ENCODE measurements around the gene ADGRA1.
"Not testable (repeated sequence)": the region's sequence is repeated elsewhere in the genome, so short reads cannot be mapped to it uniquely, and the experiment has no call there.

ADGRA1 gene

DNA sequence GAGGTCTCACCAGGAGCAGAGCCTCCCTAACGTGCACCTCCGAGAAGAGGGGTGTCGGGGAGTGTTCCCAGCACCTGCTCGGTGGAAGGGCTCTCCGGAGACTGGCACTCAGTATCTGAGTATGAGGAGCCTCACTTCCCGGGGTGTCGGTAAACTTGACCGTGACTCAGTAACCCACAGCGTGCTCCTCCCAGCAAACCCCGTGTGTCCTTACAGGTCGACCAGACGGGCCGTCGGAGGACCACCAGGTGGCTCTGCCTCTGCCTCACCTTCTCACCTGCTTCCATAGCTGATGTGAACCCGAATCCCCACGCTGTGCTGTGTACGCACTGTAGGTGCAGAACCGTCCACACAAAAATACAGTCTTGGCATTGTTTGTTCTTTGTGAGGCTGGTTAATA, 43.3 kb downstream of the ADGRA1 start:
- no peak for DNase-seq

- DNase-seq, result no peak
Measured at GRCh38 chr10:133131734-133132472, 44.2 kb downstream of the ADGRA1 start.

DNA sequence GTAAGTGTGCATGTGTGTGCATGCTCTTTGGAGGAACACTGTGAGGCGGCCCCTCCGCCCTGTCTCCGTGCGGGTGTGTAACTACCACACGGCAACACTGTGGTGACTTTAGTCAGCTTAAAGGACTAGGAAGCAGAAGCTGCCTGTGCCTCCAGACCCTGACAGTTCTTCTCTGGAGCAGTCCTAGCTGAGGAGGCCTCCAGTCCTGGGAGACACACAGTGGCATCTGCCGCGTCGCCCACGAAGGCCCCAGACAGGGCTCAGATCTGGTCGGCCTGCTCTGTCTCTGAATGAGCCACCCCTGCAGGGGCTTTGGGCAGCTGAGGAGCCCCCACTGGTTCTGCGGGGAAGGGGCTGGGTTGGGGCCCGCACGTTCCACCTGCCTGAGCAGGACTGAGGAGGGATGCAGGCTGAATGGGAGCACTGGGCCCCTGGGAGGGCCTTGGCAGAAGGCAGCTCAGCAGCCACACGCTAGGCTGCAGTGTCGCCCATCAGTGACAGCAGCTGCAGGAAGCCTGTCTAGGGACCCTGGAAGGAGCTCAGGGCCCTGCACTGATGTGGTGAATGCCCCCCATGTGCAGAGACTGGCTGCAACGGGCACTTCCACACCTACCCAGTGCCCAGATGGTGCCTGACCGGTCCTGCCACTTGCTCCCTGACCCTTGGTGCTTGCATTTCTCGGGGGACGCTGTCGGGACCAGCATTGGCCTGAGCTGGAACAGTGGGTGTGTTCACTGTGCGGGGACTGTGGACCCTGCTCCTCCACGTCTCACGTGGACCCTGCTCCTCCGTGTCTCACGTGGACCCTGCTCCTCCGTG, 45.0 kb downstream of the ADGRA1 start:
- DNase-seq, result no peak

DNA sequence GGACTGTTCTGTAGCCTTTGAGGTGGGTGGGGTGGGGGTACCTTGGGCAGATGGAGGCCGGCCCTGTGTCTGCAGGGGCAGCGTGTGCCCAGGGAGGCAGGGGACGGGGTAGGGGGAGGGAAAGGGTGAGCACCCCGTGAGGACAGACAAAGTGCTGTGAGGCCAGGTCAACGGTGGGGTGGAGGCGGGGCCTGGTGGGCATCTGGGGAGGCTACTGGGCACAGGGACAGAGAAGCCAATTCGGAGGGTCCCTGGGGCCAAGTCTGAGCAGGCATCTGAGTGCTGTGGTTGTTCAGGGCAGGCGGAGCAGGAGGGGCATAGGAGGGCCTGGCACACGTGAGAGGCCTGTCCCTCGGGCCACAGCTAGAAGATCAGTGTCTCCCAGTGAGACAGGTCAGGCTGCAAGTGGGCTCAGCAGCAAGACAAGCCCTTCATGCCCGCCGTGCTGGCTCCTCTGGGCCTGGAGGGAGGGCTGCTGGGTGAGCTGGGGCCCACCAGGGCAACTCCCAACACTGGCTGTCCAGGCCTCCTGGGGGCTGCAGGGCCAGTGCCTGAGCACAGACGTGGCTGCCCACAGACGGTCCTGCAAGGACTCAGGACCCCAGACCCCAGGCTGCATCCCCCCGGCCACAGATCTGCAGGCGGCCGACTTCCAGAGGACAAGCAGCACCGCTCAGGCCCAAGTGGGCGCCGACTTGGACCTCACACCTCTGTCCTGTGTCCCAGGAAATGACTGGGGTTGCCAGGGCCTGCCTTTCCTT, 45.9 kb downstream of the ADGRA1 start:
- no peak for DNase-seq

DNA sequence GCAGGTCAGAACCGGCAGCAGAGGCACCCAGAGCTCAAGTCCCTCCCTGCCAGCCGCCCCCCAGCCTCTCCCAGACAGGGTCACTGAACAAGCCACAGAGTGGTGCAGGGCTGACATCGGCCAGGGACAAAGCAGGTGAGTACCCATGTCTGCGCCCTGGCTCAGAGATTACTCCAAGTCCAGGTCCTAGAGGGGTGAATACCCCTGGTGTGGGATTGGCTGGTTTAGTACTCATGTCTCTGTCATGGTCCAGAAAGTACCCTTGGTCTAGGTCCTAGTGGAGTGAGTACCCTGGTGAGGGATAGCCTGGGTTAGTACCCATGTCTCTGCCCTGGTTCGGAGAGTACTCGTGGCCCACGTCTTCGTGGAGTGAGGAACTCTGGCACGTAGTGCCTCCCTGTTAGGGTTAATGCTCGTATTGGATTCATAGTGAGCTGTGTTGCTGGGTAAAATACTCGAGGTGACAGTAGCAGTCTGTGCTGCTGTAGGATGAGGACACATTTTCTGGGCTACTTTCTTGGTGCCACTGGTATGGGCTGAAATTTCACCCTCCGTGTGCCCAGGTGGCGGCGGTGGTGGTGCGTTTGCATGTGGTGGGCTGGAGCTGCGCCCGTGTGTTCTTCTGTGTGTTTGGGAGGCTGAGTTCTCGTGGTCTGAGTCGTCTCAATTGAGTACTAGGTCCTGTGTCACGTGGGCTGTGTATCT, 46.8 kb downstream of the ADGRA1 start:
- no peak for DNase-seq

GRCh38 chr10:133135116-133135465, 47.4 kb downstream of the ADGRA1 start:
- DNase-seq, result no peak

DNA sequence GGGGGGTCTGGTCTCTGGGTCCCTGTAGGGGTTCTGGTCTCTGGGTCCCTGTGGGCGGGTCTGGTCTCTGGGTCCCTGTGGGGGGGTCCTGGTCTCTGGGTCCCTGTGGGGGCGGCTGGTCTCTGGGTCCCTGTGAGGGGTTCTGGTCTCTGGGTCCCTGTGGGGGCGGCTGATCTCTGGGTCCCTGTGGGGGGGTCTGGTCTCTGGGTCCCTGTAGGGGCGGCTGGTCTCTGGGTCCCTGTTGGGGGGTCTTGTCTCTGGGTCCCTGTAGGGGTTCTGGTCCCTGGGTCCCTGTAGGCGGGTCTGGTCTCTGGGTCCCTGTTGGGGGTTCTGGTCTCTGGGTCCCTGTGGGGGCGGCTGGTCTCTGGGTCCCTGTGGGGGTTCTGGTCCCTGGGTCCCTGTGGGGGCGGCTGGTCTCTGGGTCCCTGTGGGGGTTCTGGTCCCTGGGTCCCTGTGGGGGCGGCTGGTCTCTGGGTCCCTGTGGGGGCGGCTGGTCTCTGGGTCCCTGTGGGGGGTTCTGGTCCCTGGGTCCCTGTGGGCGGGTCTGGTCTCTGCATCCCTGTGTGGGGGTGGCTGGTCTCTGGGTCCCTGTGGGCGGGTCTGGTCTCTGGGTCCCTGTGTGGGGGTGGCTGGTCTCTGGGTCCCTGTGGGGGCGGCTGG, 49.9 kb downstream of the ADGRA1 start:
- DNase-seq, result not testable (repeated sequence)

- DNase-seq, result no peak
Measured at GRCh38 chr10:133139551-133140065, 51.9 kb downstream of the ADGRA1 start.

DNA sequence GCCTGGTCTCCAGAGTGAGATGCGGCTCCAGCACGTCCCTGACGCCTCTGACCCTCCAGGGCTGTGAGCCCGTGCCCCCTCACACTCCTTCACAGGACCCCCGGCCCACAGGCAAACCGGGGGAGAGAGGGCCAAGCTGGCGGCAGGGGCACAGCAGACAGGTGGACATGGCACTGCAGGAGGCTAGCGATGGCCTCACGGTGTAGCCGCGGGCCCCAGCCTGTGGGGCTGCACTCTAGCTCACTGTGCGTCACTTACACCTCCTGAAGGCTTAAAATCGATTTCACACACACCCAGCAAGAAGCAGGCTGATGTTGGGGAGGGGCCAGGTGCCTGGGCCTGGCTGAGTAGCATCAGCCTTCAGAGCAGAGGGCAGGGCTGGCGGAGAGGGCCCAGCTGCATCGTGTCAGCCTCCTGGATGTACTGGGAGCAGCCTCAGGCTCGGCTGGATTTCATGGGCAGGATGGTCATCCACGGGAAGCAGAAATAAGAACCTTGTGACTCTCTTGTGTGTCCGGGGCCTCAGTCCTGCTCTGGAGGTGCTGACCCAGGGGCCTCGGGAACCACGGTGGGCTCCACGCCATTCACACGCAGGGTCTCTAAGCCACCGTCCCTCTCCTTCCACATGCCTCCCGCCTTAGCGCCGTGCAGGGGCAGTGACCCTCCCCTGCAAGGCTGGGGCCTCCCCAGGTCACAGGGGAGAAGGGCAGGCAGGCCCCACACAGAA, 52.9 kb downstream of the ADGRA1 start:
- DNase-seq, result no peak

- DNase-seq, result no peak
Measured at GRCh38 chr10:133141144-133141957, 53.6 kb downstream of the ADGRA1 start.

DNA sequence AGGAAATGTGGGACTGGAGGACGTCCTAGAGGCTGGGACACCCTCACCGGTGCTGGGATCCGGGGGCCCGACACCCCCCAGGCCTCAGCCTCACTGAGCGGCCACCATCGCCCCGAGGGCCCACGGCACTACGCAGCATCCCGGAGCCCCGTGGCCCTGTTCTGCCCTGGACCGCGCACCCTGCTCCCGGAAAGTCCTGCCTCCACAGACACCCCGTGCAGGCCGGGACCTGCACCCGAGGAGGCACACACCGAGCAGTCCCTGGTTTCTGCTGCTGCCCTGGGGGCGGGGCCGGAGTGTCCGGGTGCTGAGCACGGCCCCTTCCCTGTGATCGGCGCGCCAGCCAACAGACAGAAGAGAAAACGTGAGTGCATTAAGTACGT, 54.2 kb downstream of the ADGRA1 start:
- DNase-seq, result no peak

GRCh38 chr10:133142523-133143199, 54.9 kb downstream of the ADGRA1 start:
- DNase-seq, result no peak

DNA sequence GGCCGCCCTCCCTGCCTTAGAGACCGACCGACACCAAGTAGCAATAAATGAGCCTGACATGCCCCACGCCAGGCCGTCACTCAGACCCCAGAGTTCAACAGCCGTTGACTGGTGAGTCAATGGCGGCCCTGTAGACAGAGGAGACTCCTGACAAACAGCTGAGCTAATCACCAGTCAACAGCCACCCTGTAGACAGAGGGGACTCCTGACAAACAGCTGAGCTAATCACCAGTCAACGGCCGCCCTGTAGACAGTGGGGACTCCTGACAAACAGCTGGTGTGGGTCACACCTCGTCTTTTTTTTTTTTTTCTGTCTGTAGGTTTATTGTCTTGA, 55.4 kb downstream of the ADGRA1 start:
- DNase-seq, result no peak

DNA sequence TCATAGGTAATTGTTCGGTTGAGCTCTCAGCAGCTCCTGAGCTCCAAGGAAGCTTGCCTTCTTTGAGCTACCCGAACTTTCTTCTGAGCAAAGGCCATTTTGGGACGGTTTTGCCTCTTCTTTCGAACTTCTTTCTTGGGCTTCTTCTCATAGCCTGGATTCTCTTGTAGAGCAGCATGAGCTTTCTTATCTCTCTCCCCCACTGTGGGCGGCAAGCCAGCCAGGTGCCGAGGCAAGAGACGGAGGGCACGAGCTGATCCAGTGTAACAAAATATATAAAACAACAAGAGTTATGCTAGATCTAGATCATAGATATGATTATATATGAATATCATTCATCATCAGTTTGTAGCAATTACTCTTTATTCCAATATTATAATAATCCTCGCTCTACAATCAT, 55.8 kb downstream of the ADGRA1 start:
- no peak for DNase-seq

- no peak for DNase-seq
Measured at GRCh38 chr10:133144771-133145170, 57.0 kb downstream of the ADGRA1 start.

DNA sequence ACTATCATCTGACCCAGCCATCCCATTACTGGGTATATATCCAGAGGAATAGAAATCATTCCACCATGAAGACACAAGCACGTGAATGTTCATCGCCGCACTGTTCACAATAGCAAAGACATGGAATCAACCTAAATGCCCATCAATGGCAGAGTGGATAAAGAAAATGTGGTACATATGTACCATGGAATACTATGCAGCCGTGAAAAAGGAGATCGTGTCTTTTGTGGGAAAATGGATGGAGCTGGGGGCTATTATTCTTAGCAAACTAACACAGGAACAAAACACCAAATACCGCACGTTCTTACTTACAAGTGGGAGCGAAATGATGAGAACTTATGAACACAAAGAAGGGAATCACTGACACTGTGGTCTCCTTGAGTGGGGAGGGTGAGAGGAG, 62.5 kb downstream of the ADGRA1 start:
- DNase-seq, result no peak

DNA sequence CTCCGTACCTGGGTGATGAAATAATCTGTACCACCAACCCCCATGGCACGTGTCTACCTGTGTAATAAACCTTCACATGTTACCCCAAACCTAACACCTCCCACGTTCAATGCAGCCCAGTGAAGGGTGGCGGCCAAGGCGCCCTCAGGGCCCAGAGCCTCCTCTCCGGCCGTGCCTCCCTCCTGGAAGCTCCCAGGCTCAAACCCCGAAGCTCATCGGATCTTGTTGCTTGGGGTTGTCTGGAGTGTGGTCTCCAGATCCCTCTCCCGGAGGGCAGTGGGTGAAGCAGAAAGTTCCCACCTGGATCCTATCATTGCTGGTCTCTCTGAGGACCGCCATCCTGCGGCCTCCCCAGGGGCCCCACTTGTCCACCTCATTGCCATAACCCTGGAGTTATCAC, 62.9 kb downstream of the ADGRA1 start:
- DNase-seq, result no peak

DNA sequence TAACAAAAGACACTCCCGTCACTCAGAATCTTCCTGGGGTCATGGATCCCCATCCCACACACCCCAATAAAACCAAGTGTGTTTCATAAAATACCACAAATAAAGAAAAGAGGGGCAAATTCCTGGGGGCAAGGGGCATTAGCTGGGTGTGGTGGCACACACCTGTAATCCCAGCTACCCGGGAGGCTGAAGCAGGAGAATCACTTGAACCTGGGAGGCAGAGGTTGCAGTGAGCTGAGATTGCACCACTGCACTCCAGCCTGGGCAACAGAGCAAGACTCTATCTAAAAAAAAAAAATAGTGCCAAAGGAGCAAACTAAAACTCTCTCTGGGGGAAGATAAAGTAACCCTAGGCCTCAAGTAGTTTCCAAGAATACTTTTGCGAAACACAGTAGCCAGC, 63.3 kb downstream of the ADGRA1 start:
- DNase-seq, result not testable (repeated sequence)

DNA sequence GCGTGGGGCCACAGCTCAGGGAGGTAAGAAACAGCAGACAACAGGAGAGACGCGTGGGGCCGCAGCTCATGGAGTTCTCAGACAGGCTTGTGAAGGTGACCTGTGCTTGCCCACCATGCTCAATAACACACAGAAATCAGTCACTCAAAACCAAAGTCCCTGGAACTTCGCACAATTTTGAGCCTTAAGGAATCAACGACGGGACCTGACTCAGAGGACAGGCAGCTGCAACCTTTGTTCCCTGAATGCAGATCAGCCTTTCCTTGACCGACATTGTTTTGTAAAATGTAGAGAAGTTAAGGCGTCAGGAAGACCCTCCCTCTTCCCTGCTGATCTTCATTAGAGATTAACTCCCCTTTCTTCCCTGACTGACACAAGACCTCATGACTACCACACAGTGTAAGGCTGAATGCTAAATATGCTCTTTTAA, 63.8 kb downstream of the ADGRA1 start:
- DNase-seq, result no peak

DNA sequence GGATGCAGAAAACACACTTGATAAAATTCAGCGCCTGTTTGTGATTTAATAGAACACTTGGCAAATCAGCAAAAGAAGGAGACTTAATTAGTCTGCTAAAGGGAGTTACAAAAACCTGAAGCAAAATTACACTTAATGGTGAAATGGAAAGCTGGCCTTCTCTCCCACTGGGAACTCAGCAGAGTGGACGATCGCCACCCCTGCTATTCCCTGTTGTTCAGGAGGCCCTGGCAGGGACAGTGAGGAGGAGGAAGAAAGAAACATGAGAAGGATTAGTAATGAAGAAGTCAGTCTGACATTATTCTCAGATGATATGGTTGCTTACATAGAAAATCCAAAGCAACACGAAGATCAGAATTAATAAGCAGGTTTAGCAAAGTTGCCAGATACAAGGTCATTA, 66.7 kb downstream of the ADGRA1 start:
- no peak for DNase-seq

Data from NCI-H1417 treated with DMSO at 0.1 percent for 48 hours (cell line).